ENCODE measurements around the gene FAM83C.

- TF ChIP-seq EP300 (IDR thresholded peaks at IDR 0.05; ENCODE audit: borderline replicate concordance) = no peak
- TF ChIP-seq RAD21 (IDR thresholded peaks at IDR 0.05; ENCODE audit: low read depth) = no peak
- TF ChIP-seq TAF1 (IDR thresholded peaks at IDR 0.05; ENCODE audit: low read depth) = no peak
- TF ChIP-seq CEBPB (IDR thresholded peaks at IDR 0.05) = no peak
- TF ChIP-seq, protein P1, sequence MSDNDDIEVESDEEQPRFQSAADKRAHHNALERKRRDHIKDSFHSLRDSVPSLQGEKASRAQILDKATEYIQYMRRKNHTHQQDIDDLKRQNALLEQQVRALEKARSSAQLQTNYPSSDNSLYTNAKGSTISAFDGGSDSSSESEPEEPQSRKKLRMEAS (IDR thresholded peaks at IDR 0.05) = no peak
- TF ChIP-seq ZBTB7A (IDR thresholded peaks at IDR 0.05; ENCODE audit: low read depth) = no peak
- no peak for TF ChIP-seq TEAD4 (IDR thresholded peaks at IDR 0.05)
- no peak for TF ChIP-seq REST (IDR thresholded peaks at IDR 0.05; ENCODE audit: low read depth)
- no peak for TF ChIP-seq TCF12 (IDR thresholded peaks at IDR 0.05; ENCODE audit: low read depth)
- no peak for TF ChIP-seq EGR1 (IDR thresholded peaks at IDR 0.05)
- no peak for TF ChIP-seq FOXM1 (IDR thresholded peaks at IDR 0.05; ENCODE audit: borderline replicate concordance, low read depth)
- no peak for TF ChIP-seq YY1 (IDR thresholded peaks at IDR 0.05; ENCODE audit: low read depth)
These were observed 2.1 kb upstream of the FAM83C start for GRCh38 chr20:35294293-35294685.
